Progenitor cell of endocrine pancreas (in vitro differentiated cells): ENCODE data around the gene CTRB1. TPM values are rescaled to one million over a fixed set of nuclear protein-coding genes. Genes with fewer than 3 reads are reported as not detected.
A peak's percentile ranks its signal among the peaks of the same experiment; 100 is the strongest.

ENCODE experiments used
- DNase-seq: peaks from one replicate; pipeline ENCODE4 v3.0.0; 2021; ENCODE audit warnings: low spot score; ENCODE audit not compliant: unreplicated experiment
- H3K27ac Mint-ChIP-seq: 2 replicates; pipeline ENCODE4 v1.8.0; 2021; ENCODE audit warnings: mild to moderate bottlenecking, moderate library complexity, mixed read lengths
- H3K27me3 Mint-ChIP-seq: 2 replicates; pipeline ENCODE4 v1.8.0; 2021; ENCODE audit warnings: mixed read lengths
- H3K36me3 Mint-ChIP-seq: 2 replicates; pipeline ENCODE4 v1.8.0; 2022; ENCODE audit warnings: mixed read lengths; ENCODE audit not compliant: insufficient read depth
- H3K4me1 Mint-ChIP-seq: 2 replicates; pipeline ENCODE4 v1.8.0; 2021; ENCODE audit warnings: low read depth, mixed read lengths
- H3K4me3 Mint-ChIP-seq: 2 replicates; pipeline ENCODE4 v1.8.0; 2021; ENCODE audit warnings: low read depth, mild to moderate bottlenecking, moderate library complexity, mixed read lengths
- H3K9me3 Mint-ChIP-seq: 2 replicates; pipeline ENCODE4 v1.8.0; 2021; ENCODE audit warnings: low read depth, mixed read lengths
- total RNA-seq: library from RNA; stranded (reverse); gene quantifications from 2 replicates; pipeline ENCODE4 v1.2.1, GENCODE V29; 2021
- TF ChIP-seq, protein P1 (sequence below): fragments of 200-600 bp; sonication (generic); IDR thresholded peaks from one replicate; pipeline ENCODE4 v1.5.0; 2021; ENCODE audit warnings: antibody characterized with exemption, mild to moderate bottlenecking; ENCODE audit not compliant: unreplicated experiment

CTRB1 gene
- total RNA-seq, 1 donor from 2014 or later, result not detected

DNA sequence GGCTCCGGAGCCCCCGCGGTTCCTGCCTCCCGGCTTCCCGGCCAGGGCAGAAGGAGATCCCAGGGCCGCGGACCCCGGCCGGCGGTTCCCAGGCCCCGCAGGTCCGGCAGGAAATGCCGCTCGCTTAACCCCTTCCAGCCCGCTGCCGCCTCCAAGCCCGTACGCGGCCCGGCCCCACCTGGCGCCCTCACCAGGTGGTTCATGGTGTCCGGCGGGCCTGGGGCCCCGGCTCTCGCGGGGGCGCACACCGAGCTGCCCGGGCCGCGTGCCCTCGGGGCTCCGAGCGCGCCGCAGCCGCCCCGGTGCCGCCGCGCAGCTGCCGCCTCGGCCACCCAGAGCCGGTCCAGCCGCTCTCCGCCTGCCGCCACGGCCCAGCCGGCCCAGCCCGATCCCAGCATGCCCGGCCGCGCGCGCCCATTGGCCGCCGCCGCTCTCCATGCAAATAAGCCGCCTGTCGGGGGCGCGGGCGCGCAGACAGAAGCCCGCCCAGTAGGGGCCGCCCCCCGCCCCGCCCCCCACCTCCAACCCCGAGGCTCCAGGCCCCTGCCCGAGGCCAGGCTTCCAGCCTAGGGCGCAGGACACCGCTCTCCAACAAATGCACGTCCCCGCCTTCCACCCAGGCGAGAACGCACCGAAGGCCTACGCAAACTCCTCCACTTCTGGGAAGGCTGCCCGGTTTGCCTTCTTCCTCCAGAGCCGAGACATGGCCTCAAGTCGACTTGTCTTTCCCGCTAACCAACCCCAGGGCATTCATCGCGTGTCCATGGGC is 32.7 kb downstream of the CTRB1 start, which contains the start of gene BCAR1:
Gene BCAR1 (minus strand): TSS at position 345 of the 769 bp plus-strand sequence. CDS start 142 bp downstream, at position 203.
- no peaks in the 10 kb centered on the region for H3K36me3 Mint-ChIP-seq
- peak within 1 kb of the TSS; percentile 82 for H3K4me3 Mint-ChIP-seq
- H3K4me1 Mint-ChIP-seq, result peaks cover 26% of the 10 kb centered on the region
- peak within 1 kb of the TSS; percentile 92 for H3K27ac Mint-ChIP-seq
- no peaks in the 10 kb centered on the region for H3K9me3 Mint-ChIP-seq
- DNase-seq, result peak; percentile 86
- H3K27me3 Mint-ChIP-seq, result no peaks in the 10 kb centered on the region
- TF ChIP-seq, protein P1, sequence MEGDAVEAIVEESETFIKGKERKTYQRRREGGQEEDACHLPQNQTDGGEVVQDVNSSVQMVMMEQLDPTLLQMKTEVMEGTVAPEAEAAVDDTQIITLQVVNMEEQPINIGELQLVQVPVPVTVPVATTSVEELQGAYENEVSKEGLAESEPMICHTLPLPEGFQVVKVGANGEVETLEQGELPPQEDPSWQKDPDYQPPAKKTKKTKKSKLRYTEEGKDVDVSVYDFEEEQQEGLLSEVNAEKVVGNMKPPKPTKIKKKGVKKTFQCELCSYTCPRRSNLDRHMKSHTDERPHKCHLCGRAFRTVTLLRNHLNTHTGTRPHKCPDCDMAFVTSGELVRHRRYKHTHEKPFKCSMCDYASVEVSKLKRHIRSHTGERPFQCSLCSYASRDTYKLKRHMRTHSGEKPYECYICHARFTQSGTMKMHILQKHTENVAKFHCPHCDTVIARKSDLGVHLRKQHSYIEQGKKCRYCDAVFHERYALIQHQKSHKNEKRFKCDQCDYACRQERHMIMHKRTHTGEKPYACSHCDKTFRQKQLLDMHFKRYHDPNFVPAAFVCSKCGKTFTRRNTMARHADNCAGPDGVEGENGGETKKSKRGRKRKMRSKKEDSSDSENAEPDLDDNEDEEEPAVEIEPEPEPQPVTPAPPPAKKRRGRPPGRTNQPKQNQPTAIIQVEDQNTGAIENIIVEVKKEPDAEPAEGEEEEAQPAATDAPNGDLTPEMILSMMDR, result no peak

DNA sequence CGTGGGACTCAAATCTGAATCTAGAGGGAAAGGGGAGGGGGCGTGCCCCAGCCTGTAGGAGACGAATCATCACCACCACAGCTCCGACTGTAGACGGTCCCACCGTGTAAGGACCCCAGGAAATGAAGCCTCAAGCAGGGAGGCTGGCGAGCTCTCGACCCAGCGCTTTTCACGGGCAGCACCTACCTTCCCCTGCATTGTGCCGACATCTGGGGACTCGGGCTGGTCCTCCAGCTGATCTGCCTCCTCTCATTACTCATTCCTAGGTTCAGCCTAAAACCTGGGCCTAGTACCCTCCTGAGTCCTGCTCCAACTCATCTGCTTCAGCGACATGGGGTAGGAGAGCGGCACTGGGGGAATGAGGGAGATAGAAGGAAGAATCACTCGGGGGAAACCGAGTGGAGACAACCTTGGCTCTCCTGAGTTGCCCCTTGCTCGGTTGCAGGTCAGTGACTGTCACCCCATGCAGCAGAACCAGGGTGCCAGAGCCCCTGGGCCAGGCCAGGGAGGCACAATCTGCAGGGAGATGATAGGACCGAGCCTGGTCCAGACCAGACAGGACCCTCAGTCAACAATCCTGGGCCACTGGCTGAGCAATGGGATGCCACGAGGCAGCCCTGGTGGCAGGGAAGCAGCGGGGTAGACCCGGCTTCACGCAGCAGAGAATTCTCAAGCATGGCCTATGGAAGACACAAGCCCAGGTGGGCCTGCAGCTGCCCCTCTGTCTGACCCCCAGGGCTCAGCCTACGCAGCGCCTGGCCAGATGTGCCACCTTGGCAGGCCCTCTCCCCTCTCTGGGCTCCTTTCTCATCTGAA is 33.5 kb downstream of the CTRB1 start:
- H3K4me3 Mint-ChIP-seq, result peak overlapping the region; percentile 75
- H3K9me3 Mint-ChIP-seq, result no peaks in the 10 kb centered on the region
- H3K27ac Mint-ChIP-seq, result peak overlapping the region; percentile 92
- no peaks in the 10 kb centered on the region for H3K27me3 Mint-ChIP-seq
- DNase-seq, result no peak
- H3K36me3 Mint-ChIP-seq, result no peaks in the 10 kb centered on the region
- TF ChIP-seq, protein P1, result no peak
- peaks cover 25% of the 10 kb centered on the region for H3K4me1 Mint-ChIP-seq

DNA sequence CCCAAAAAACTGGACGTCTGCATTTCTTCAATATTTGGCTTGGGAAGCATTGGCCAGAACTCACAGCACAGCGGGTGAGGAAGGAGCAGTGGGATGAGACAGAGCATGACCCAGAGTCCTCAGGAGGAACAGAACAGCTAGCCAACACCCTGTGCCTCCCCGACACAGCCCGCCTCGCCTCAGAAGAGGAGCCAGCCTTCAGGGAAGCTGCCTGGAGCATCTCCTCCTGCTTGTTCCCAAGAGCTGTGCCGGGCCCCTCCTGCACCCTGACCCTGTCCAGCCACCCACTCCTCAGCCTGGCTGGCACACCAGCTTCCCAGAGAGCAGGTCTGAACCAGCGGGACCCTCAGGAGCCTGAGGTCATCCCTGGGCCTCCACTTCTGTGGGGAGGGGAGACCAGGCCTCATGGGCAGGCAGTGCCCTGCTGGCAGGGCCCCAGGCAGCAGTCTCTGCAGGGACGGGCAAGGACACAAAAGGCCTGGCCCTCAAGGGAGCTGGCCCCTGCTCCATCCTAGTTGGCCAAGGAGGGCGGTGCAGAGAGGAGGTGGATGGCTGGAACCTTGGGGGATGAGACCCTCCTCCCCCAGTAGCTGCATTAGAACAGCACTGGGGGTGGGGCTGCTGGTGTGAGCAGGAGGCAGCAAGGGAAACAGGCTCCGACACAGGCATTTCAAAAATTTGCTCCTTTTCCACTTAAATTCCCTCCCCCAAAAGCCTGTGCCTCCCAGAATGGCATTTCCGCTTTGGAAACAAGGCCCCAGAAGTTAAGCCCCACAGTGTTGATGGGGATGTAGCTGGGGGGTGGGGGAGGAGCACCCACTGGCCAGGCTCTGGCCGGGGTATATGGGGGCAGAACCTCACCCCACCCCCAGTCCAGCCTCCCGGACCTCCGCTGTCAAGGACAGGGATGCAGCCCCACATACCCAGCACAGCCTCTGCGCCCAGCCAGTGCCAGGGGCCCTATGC is 34.4 kb downstream of the CTRB1 start:
- DNase-seq, result no peak
- TF ChIP-seq, protein P1, result no peak
- no peak overlapping the region for H3K27ac Mint-ChIP-seq
- H3K4me3 Mint-ChIP-seq, result no peak overlapping the region
- no peaks in the 10 kb centered on the region for H3K36me3 Mint-ChIP-seq
- H3K9me3 Mint-ChIP-seq, result no peaks in the 10 kb centered on the region
- H3K4me1 Mint-ChIP-seq, result peaks cover 23% of the 10 kb centered on the region
- H3K27me3 Mint-ChIP-seq, result no peaks in the 10 kb centered on the region

DNA sequence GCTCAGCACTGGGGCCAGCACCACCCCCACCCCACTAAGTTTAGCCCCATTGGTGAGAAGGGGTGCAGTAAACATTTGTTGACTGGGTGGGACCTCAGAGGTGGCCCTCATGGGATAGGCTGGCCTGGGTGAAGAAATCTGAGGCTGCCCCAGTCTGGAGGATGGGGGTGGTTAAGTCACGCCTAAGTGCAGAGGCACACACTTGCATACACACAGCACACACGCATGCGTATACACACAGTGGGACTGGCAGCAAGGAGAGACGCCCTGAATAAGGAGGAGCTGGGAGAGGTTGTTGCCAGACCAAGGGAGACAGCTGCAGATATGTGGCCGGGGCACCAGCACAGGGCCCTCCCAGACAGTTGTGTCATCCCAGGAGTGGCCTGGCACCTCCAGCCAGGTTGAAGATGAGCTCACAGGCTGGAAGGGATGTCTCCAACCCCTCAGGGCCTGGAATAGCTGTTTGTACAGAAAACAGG is 35.6 kb downstream of the CTRB1 start:
- H3K36me3 Mint-ChIP-seq, result no peaks in the 10 kb centered on the region
- H3K4me1 Mint-ChIP-seq, result peaks cover 23% of the 10 kb centered on the region
- no peaks in the 10 kb centered on the region for H3K27me3 Mint-ChIP-seq
- no peak for DNase-seq
- no peak overlapping the region for H3K27ac Mint-ChIP-seq
- H3K9me3 Mint-ChIP-seq, result no peaks in the 10 kb centered on the region
- H3K4me3 Mint-ChIP-seq, result no peak overlapping the region
- TF ChIP-seq, protein P1, result no peak
